KMS-11 (cell line): Measurements from ENCODE around the gene KLF13.

Experiments
- H2AFZ ChIP-seq: fragments of 200-600 bp; sonication (generic); 2 replicates; pipeline ENCODE4 v1.6.1; 2016; ENCODE audit warnings: antibody characterized with exemption, mixed run types, low read depth
- H3K27ac ChIP-seq: fragments of 200-600 bp; sonication (generic); 2 replicates; pipeline ENCODE4 v1.6.1; 2016; ENCODE audit warnings: mild to moderate bottlenecking, mixed run types
- H3K27me3 ChIP-seq: fragments of 200-600 bp; sonication (generic); 2 replicates; pipeline ENCODE4 v1.6.1; 2017; ENCODE audit warnings: mild to moderate bottlenecking, low read depth, mixed run types, moderate library complexity; ENCODE audit not compliant: insufficient read depth
- H3K36me3 ChIP-seq: fragments of 200-600 bp; sonication (generic); 2 replicates; pipeline ENCODE4 v1.6.1; 2017; ENCODE audit warnings: mild to moderate bottlenecking, mixed run types; ENCODE audit not compliant: insufficient read depth
- H3K4me1 ChIP-seq: fragments of 200-600 bp; sonication (generic); 2 replicates; pipeline ENCODE4 v1.6.1; 2016; ENCODE audit warnings: mild to moderate bottlenecking, low read depth, mixed run types; ENCODE audit not compliant: poor library complexity, severe bottlenecking
- H3K4me2 ChIP-seq: fragments of 200-600 bp; sonication (generic); 2 replicates; pipeline ENCODE4 v1.7.0; 2016; ENCODE audit warnings: mild to moderate bottlenecking, mixed run types
- H3K4me3 ChIP-seq: fragments of 200-600 bp; sonication (generic); IDR thresholded peaks from 2 replicates; pipeline ENCODE4 v1.6.1; 2017; ENCODE audit warnings: low read depth, low read length, mixed read lengths; ENCODE audit not compliant: insufficient read depth
- H3K79me2 ChIP-seq: fragments of 200-600 bp; sonication (generic); 2 replicates; pipeline ENCODE4 v1.6.1; 2016; ENCODE audit warnings: low read depth, mixed run types; ENCODE audit not compliant: insufficient read depth
- H3K9ac ChIP-seq: fragments of 200-600 bp; sonication (generic); 2 replicates; pipeline ENCODE4 v1.6.1; 2016; ENCODE audit warnings: mild to moderate bottlenecking, mixed run types
- H4K20me1 ChIP-seq: fragments of 200-600 bp; sonication (generic); 2 replicates; pipeline ENCODE4 v1.6.1; 2016; ENCODE audit warnings: mild to moderate bottlenecking, mixed run types; ENCODE audit not compliant: insufficient read depth
- CTCF ChIP-seq: fragments of 200-600 bp; sonication (generic); conservative IDR thresholded peaks from 2 replicates; pipeline ENCODE4 v1.6.1; 2017; ENCODE audit warnings: low read depth, mild to moderate bottlenecking, antibody characterized with exemption, low read length, moderate library complexity, mixed read lengths

KLF13 gene

GRCh38 chr15:31401282-31401681 lies 74.6 kb downstream of the KLF13 start:
- no peaks in the 10 kb centered on the region for H3K79me2 ChIP-seq
- no peaks in the 10 kb centered on the region for H3K27me3 ChIP-seq
- no peak for TF ChIP-seq CTCF
- no peak overlapping the region for H3K9ac ChIP-seq
- no peaks in the 10 kb centered on the region for H4K20me1 ChIP-seq
- H3K36me3 ChIP-seq = no peaks in the 10 kb centered on the region
- H3K4me3 ChIP-seq = no peak overlapping the region
- H2AFZ ChIP-seq = no peak overlapping the region
- H3K27ac ChIP-seq = no peak overlapping the region
- no peak overlapping the region for H3K4me2 ChIP-seq
- no peaks in the 10 kb centered on the region for H3K4me1 ChIP-seq

GRCh38 chr15:31402003-31402402 lies 75.4 kb downstream of the KLF13 start:
- no peak for TF ChIP-seq CTCF

GRCh38 chr15:31402511-31403056 lies 75.9 kb downstream of the KLF13 start:
- H4K20me1 ChIP-seq = no peaks in the 10 kb centered on the region
- H3K79me2 ChIP-seq = no peaks in the 10 kb centered on the region
- no peaks in the 10 kb centered on the region for H3K27me3 ChIP-seq
- no peak overlapping the region for H3K27ac ChIP-seq
- no peaks in the 10 kb centered on the region for H3K4me1 ChIP-seq
- no peak overlapping the region for H3K9ac ChIP-seq
- no peak overlapping the region for H2AFZ ChIP-seq
- no peak for TF ChIP-seq CTCF
- H3K4me3 ChIP-seq = no peak overlapping the region
- H3K4me2 ChIP-seq = no peak overlapping the region
- H3K36me3 ChIP-seq = no peaks in the 10 kb centered on the region

More at GRCh38 chr15:31402003-31402402, 75.4 kb downstream of the KLF13 start:
- H3K79me2 ChIP-seq = no peaks in the 10 kb centered on the region
- H3K36me3 ChIP-seq = no peaks in the 10 kb centered on the region
- H3K4me2 ChIP-seq = no peak overlapping the region
- H3K27ac ChIP-seq = no peak overlapping the region
- H3K4me3 ChIP-seq = no peak overlapping the region
- no peaks in the 10 kb centered on the region for H3K27me3 ChIP-seq
- no peak overlapping the region for H2AFZ ChIP-seq
- no peaks in the 10 kb centered on the region for H3K4me1 ChIP-seq
- no peaks in the 10 kb centered on the region for H4K20me1 ChIP-seq
- H3K9ac ChIP-seq = no peak overlapping the region

GRCh38 chr15:31403096-31403495 lies 76.5 kb downstream of the KLF13 start:
- Histone ChIP-seq H3K9ac (no peak overlapping the region), H3K79me2 (no peaks in the 10 kb centered on the region), H3K4me1 (no peaks in the 10 kb centered on the region), H3K27me3 (no peaks in the 10 kb centered on the region), H2AFZ (no peak overlapping the region), H3K27ac (no peak overlapping the region), H3K4me3 (no peak overlapping the region), H3K4me2 (no peak overlapping the region), H4K20me1 (no peaks in the 10 kb centered on the region), H3K36me3 (no peaks in the 10 kb centered on the region)
- TF ChIP-seq CTCF = no peak
